Left ventricle myocardium inferior (tissue), 1 donor: ENCODE results near the gene ZDHHC14. TPM values are rescaled to one million over a fixed set of nuclear protein-coding genes. Genes with fewer than 3 reads are reported as not detected.

Experiments
- DNase-seq: peaks from one replicate; pipeline ENCODE4 v3.0.0-alpha.2; 2020
- H3K27ac ChIP-seq: fragments of 200-600 bp; replicated peaks from 2 replicates; pipeline ENCODE4 v1.8.0; 2021
- H3K27me3 ChIP-seq: fragments of 200-600 bp; 2 replicates; pipeline ENCODE4 v1.8.0; 2021; ENCODE audit warnings: low read depth
- H3K36me3 ChIP-seq: fragments of 200-600 bp; 2 replicates; pipeline ENCODE4 v1.8.0; 2021
- H3K4me1 ChIP-seq: fragments of 200-600 bp; 2 replicates; pipeline ENCODE4 v1.8.0; 2021
- H3K4me3 ChIP-seq: fragments of 200-600 bp; 2 replicates; pipeline ENCODE4 v1.8.0; 2021; ENCODE audit warnings: mild to moderate bottlenecking, moderate library complexity
- H3K9me3 ChIP-seq: fragments of 200-600 bp; replicated peaks from 2 replicates; pipeline ENCODE4 v1.8.0; 2021
- intact Hi-C: fragments of 100-400 bp; cut with micrococcal nuclease; formaldehyde crosslinking; loops from one replicate; pipeline ENCODE4 v1.11.0; 2022
- total RNA-seq: library from RNA; stranded (reverse); fragmentation: NEBNext Ultra II Directional; extraction: Animal tissue kit (Norgen Biotek cat#: 25700); gene quantifications from one replicate; pipeline ENCODE4 v1.2.1, GENCODE V29; 2021
- TF ChIP-seq, protein P1 (sequence below): fragments of 200-600 bp; IDR thresholded peaks from 2 replicates; pipeline ENCODE4 v1.8.0; 2021; ENCODE audit warnings: antibody characterized with exemption, mild to moderate bottlenecking, borderline replicate concordance
- donor health status: DM: no; HTN: yes; CAD: no; lungs with severe emphysema.

Gene ZDHHC14
- total RNA-seq, 1 donor from 2014 or later, result 10.0 TPM

DNA sequence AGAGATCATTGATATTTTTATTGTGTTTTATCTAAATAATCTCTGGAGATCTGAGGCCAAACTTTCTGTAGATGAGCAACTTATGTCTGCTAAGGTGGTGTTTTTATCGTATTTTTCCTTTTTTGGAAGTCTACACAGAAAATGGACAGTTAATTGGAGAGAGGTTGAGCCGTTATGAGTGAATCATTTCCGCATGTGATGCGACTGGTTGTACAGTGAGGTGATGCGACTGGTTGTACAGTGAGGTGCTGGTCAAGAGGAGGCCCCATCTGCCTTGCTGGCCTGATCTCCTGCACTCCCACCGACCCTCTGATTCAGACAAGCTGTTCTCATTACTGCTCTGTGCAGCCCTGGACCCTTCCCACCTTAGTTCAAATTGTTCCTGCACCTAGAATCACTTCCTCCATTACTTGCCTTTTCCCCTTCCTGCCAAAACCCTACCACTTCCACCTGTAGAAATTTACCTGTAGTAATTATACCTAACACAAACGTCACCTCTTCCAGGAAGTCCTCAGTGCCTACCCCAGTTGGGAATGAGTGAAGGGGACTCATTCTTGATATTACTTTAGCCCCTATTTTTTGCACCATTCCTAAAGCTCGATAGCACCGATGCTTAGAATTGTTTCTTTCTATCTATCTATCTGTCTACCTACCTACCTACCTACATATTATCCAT lies 100.3 kb downstream of the ZDHHC14 start:
- Histone ChIP-seq H3K36me3 (no peaks in the 10 kb centered on the region), H3K4me3 (no peak overlapping the region), H3K4me1 (peaks cover under 1% of the 10 kb centered on the region), H3K9me3 (no peaks in the 10 kb centered on the region), H3K27me3 (no peaks in the 10 kb centered on the region), H3K27ac (no peak overlapping the region)
- TF ChIP-seq, protein P1, sequence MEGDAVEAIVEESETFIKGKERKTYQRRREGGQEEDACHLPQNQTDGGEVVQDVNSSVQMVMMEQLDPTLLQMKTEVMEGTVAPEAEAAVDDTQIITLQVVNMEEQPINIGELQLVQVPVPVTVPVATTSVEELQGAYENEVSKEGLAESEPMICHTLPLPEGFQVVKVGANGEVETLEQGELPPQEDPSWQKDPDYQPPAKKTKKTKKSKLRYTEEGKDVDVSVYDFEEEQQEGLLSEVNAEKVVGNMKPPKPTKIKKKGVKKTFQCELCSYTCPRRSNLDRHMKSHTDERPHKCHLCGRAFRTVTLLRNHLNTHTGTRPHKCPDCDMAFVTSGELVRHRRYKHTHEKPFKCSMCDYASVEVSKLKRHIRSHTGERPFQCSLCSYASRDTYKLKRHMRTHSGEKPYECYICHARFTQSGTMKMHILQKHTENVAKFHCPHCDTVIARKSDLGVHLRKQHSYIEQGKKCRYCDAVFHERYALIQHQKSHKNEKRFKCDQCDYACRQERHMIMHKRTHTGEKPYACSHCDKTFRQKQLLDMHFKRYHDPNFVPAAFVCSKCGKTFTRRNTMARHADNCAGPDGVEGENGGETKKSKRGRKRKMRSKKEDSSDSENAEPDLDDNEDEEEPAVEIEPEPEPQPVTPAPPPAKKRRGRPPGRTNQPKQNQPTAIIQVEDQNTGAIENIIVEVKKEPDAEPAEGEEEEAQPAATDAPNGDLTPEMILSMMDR, result no peak
- no peak for DNase-seq
- intact Hi-C loops, result no loop called here

DNA sequence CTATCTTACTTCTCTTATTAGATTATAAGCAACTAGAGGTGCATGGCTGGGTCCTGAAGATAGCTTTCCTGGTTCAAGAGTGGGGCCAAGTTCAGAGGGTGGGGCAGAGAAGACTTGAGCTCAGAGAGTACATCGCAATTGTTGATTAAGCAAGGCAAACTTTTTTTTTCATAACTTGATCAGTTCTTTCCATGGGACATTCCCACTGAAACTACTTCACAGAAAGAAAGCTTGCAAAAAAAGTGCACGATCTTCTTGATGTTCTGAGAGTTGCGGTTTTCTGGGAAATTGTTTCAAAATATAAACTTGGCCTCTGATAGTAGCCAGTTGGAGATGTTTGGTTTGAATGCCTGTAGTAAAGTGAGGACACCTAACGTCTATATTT lies 100.9 kb downstream of the ZDHHC14 start:
- TF ChIP-seq, protein P1, result no peak
- Histone ChIP-seq H3K4me3 (no peak overlapping the region), H3K9me3 (no peaks in the 10 kb centered on the region), H3K27me3 (no peaks in the 10 kb centered on the region), H3K4me1 (peaks cover 5% of the 10 kb centered on the region), H3K27ac (no peak overlapping the region), H3K36me3 (no peaks in the 10 kb centered on the region)
- no peak for DNase-seq
- intact Hi-C loops, result no loop called here

DNA sequence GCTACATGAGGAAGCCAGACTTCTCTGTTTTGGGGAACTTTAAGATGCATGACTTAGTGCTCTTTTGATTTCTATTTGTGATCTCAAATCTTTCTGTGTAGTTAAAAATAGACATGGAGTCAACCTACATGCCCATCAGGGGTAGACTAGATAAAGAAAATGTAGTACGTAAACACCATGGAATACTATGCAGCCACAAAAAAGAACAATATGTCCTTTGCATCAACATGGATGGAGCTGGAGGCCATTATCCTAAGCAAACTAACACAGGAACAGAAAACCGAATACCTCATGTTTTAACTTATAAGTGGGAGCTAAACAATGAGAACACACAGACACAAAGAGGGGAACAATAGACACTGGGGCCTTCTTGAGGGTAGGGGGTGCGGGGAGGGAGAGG lies 102.8 kb downstream of the ZDHHC14 start:
- Histone ChIP-seq H3K27ac (no peak overlapping the region), H3K4me1 (peaks cover 5% of the 10 kb centered on the region), H3K27me3 (no peaks in the 10 kb centered on the region), H3K36me3 (no peaks in the 10 kb centered on the region), H3K4me3 (no peak overlapping the region), H3K9me3 (no peaks in the 10 kb centered on the region)
- TF ChIP-seq, protein P1, result no peak
- no peak for DNase-seq
- intact Hi-C loops, result no loop called here

DNA sequence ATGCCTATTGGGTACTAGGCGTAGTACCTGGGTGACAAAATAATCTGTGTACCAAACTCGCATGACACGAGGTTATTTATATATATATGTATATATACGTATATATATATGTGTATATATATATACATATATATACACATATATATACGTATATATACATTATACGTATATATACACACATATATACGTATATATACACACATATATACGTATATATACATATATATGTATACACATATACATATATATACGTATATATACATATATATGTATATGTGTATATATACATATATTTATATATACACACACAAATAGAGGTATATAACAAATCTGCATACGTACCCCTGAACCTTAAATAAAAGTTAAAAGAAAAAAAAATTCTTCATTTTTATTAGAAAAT lies 103.2 kb downstream of the ZDHHC14 start:
- H3K9me3 ChIP-seq, result no peaks in the 10 kb centered on the region
- no peaks in the 10 kb centered on the region for H3K27me3 ChIP-seq
- peaks cover 5% of the 10 kb centered on the region for H3K4me1 ChIP-seq
- TF ChIP-seq, protein P1, result no peak
- H3K27ac ChIP-seq, result no peak overlapping the region
- H3K36me3 ChIP-seq, result no peaks in the 10 kb centered on the region
- H3K4me3 ChIP-seq, result no peak overlapping the region
- intact Hi-C loops, result no loop called here
- no peak for DNase-seq

DNA sequence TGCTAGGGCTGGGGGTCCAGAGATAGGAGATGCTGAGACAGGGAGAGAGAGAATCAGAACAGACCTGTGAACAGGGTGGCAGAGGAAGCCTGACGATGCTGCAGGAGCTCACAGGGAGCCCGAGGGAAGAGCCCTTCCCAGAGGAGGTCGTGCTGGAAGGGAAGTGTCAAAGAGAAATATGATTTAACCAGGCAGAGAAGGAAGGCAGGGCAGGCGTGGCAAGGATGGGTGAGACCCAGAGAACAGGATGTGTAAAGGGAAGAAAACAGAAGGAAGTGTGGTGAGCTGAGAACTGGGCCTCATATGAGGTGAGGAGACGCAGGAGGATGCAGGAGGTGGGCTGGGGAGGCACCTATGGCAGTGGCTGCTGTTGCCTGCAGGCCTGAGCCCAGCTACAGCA lies 105.6 kb downstream of the ZDHHC14 start:
- TF ChIP-seq, protein P1, result no peak
- peaks cover 5% of the 10 kb centered on the region for H3K4me1 ChIP-seq
- no peak overlapping the region for H3K4me3 ChIP-seq
- no peaks in the 10 kb centered on the region for H3K27me3 ChIP-seq
- H3K9me3 ChIP-seq, result no peaks in the 10 kb centered on the region
- no peak overlapping the region for H3K27ac ChIP-seq
- no peaks in the 10 kb centered on the region for H3K36me3 ChIP-seq
- intact Hi-C loops, result no loop called here
- no peak for DNase-seq
